Measurements from ENCODE around the gene CAMK2B.
A peak's percentile ranks its signal among the peaks of the same experiment; 100 is the strongest.

Gene CAMK2B

DNA sequence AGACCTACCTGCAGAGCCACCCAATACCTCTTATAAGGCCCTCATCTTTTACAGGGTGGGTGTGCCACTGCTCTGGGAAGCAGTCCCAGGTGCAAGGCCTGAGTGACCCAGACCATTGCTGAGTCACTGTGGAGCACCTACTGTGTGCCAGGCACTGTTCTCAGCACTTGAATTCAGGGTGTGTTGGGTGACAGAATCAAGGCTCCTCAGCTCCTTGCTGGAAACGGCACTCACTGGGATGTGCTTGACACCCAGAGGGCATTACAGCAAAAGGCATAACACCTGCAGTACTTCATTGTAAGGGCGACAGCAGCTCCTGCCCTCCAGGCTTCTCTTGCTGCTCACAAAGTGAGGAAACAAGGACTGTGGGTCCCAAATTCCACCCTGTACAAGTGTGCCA is 7.1 kb downstream of the CAMK2B start:
- Histone ChIP-seq H3K9ac (no peak overlapping the region), H3K36me3 (no peaks in the 10 kb centered on the region), H3K9me3 (replicated peaks in 1 of 11) (peaks cover 0 to 3% (median 0%) of the 10 kb centered on the region in 11 experiments; a peak in 1 of 22 replicates), H3K27ac (no peak overlapping the region), H3K27me3 (peaks cover 10 to 26% (median 19%) of the 10 kb centered on the region in 11 experiments), H4K20me1 (peaks cover 0 to 7% (median 0%) of the 10 kb centered on the region in 11 experiments; a peak in 3 of 22 replicates), H3K4me2 (no peak overlapping the region), H3K4me3 (no peak overlapping the region), H3K4me1 (peaks cover 0 to 10% (median 0%) of the 10 kb centered on the region in 10 experiments; a peak in 1 of 20 replicates)
- no peak for TF ChIP-seq Cebpa-rat (IDR thresholded peaks at IDR 0.05)

DNA sequence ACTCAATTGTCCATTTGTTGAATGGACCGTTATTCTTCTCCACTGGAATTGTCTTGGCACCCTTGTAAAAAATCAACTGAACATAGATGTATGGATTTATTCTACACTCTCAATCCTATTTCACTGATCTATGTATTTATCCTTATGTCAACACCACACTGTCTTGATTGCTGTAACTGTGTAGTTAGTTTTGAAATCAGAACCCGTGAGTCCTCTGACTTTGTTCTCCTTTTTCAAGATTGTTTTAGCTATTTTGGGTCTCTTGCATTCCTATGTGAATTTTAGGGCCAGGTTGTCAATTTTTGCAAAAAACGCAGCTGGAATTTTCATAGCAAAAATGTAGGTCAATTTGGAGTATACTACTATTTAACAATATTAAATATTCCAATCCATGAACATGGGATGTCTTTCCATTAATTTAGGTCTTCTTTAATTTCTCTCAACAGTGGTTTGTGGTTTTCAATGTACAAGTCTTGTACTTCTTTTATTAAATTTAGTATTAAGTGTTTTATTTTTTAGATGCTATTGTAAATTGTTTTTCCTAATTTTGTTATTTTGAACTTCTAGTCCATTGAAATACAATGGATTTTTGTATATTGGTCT is 10.0 kb downstream of the CAMK2B start:
- peaks cover 0 to 10% (median 0%) of the 10 kb centered on the region in 10 experiments; a peak in 5 of 20 replicates for H3K4me1 ChIP-seq
- no peak for TF ChIP-seq Cebpa-rat (IDR thresholded peaks at IDR 0.05)
- no peak overlapping the region for H3K9ac ChIP-seq
- no peak overlapping the region for H3K27ac ChIP-seq
- H4K20me1 ChIP-seq = no peaks in the 10 kb centered on the region
- no peaks in the 10 kb centered on the region for H3K36me3 ChIP-seq
- no peak overlapping the region for H3K4me3 ChIP-seq
- peaks cover 0 to 3% (median 0%) of the 10 kb centered on the region in 11 experiments; a peak in 1 of 22 replicates for H3K9me3 ChIP-seq (replicated peaks in 1 of 11)
- H3K27me3 ChIP-seq = peaks cover 4 to 15% (median 8%) of the 10 kb centered on the region in 11 experiments
- peak overlapping the region in 2 of 11 experiments; percentile 26 to 33; a peak in 2 of 22 replicates for H3K4me2 ChIP-seq

DNA sequence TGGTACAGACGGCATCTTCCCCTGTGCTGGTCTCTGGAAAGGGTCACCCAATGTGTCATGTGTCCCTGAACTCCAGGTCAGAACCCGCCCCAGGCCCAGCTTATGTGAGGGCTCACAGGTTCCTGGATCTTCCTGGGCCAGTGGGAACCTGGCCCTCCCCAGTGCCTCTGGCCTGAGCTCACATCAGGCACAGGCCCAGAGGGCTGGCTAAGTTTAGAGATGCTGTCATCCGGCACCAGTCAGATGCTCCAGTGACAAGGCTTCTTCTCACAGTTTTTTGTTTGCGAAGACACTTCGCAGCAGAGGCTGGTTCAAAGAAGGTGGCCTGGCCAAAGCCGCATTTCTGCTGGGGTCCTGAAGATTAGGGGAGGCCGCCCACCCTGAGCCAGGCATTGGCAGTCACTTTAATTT is 11.8 kb downstream of the CAMK2B start:
- Histone ChIP-seq H3K9ac (no peak overlapping the region), H3K27ac (no peak overlapping the region), H4K20me1 (peaks cover 0 to 5% (median 0%) of the 10 kb centered on the region in 11 experiments; a peak in 2 of 22 replicates), H3K4me2 (no peak overlapping the region), H3K4me1 (peaks cover 12 to 24% (median 17%) of the 10 kb centered on the region in 10 experiments), H3K36me3 (no peaks in the 10 kb centered on the region), H3K4me3 (no peak overlapping the region), H3K27me3 (peaks cover 22 to 33% (median 26%) of the 10 kb centered on the region in 11 experiments), H3K9me3 (replicated peaks in 1 of 11) (peaks cover 0 to 3% (median 0%) of the 10 kb centered on the region in 11 experiments; a peak in 1 of 22 replicates)
- no peak for TF ChIP-seq Cebpa-rat (IDR thresholded peaks at IDR 0.05)

DNA sequence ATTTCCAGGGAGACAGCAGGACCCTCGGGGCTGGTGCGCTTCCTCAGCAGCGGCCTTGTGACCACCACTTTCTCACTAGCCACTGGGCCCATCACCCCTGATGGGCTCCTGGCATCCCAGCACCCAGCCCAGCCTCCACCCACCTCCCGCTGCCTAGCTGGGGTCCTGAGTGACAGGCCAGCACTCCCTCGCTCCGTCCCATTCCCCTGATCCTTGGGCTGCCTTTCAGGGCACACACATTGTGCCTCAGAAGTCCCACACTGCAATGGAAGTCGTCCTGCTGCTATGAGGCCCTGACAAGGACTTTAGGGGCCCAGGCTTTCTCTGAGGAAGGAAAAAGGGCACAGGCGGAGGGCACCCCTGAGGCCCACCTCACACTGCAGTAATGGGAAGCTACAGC is 12.4 kb downstream of the CAMK2B start:
- Histone ChIP-seq H4K20me1 (peaks cover 0 to 5% (median 0%) of the 10 kb centered on the region in 11 experiments; a peak in 3 of 22 replicates), H3K9ac (no peak overlapping the region), H3K36me3 (no peaks in the 10 kb centered on the region), H3K27me3 (peaks cover 28 to 39% (median 32%) of the 10 kb centered on the region in 11 experiments), H3K4me2 (no peak overlapping the region), H3K27ac (no peak overlapping the region), H3K9me3 (replicated peaks in 1 of 11) (peaks cover 0 to 3% (median 0%) of the 10 kb centered on the region in 11 experiments; a peak in 1 of 22 replicates), H3K4me1 (peaks cover 12 to 24% (median 18%) of the 10 kb centered on the region in 10 experiments), H3K4me3 (no peak overlapping the region)
- no peak for TF ChIP-seq Cebpa-rat (IDR thresholded peaks at IDR 0.05)

DNA sequence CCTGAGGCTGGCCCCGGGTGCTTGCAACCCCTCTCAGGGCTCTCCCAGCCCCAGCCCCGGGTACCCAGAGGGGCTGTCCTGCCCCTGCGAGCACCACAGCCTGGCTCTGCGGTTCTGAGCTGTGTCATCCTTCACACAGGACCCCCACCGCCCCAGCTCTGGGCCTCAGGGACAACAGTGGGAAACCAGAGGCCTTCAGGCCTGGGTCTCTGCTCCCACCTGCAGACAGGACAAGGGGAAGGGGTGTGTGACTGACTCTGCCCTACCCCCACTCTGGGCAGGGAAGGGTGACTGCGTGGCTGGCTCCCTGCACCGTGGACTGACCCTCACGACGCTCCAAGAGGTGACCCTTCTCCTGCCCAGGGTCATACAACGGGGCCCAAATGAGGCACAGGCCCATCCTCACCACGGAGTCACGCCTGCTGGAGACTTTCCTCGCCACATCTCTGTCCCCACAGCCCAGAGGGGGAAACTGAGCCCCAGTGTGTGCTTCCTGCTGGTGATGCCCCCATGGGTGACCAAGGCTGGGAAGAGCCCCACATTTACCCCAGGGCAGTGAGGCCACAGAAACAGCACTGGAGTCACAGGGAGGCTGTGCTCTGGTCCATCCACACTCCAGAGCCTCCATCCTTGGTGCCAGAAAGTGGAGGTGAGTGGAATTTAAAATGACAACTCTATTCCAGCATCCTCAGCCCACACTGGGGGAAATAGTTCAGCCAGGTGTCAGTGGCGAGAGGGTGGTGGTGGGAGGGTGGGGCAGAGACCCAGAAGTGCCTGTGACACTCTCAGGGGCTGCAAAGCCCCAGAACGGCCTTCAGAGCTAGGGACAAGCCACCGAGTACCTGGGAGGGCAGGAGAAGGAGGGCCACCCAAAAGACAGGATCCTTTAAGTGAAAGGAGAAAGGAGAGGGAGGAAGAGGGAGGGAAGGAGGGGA is 13.6 kb downstream of the CAMK2B start:
- Histone ChIP-seq H3K4me2 (peak overlapping the region in 1 of 11 experiments; percentile 5; a peak in 1 of 22 replicates), H3K36me3 (no peaks in the 10 kb centered on the region), H3K27ac (no peak overlapping the region), H3K9ac (no peak overlapping the region), H4K20me1 (peaks cover 0 to 8% (median 0%) of the 10 kb centered on the region in 11 experiments; a peak in 4 of 22 replicates), H3K9me3 (replicated peaks in 1 of 11) (peaks cover 0 to 3% (median 0%) of the 10 kb centered on the region in 11 experiments; a peak in 1 of 22 replicates), H3K4me1 (peaks cover 12 to 24% (median 18%) of the 10 kb centered on the region in 10 experiments), H3K4me3 (no peak overlapping the region), H3K27me3 (peaks cover 30 to 47% (median 38%) of the 10 kb centered on the region in 11 experiments)
- TF ChIP-seq Cebpa-rat (IDR thresholded peaks at IDR 0.05) = no peak

DNA sequence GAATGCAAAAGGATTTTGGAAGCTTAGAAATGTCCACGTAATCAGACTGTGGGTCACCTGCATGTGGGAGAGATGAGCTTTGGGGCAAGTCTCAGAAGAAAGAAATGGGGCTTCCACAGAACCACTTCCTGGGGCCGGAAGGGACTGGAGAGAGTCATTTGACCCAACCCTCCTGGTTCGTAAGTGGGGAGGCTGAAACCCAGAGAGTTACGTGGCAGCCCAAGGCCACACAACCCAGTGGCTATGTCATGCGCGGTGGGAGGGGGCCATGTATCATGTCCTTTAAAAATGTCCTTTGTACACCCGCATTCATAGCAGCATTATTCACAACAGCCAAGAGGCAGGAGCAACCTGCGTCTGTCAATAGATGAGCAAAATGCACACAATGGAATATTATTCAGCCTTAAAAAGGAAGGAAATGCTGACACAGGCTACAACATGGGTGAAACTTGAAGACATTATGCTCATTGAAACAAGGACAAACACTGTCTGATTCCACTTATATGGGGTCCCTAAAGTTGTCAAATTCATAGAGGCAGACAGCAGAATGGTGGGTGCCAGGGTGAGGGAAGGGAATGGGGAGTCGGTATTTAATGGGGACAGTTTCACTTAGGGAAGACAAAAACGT is 15.1 kb downstream of the CAMK2B start:
- peak overlapping the region; percentile 58 to 93 (median 84) for H3K4me2 ChIP-seq
- peaks cover 0 to 2% (median 0%) of the 10 kb centered on the region in 11 experiments; a peak in 1 of 22 replicates for H3K9me3 ChIP-seq (replicated peaks in 1 of 11)
- H3K4me3 ChIP-seq = peak overlapping the region; percentile 34 to 61 (median 52); a peak in 14 of 20 replicates
- H3K27ac ChIP-seq = 0 out of 22 replicates have a peak overlapping the region, but pooled peaks of 1 of the 11 experiments have one; percentile 13
- peaks cover 12 to 23% (median 17%) of the 10 kb centered on the region in 10 experiments for H3K4me1 ChIP-seq
- peaks cover 0 to 8% (median 0%) of the 10 kb centered on the region in 11 experiments; a peak in 4 of 22 replicates for H4K20me1 ChIP-seq
- peaks cover 30 to 47% (median 38%) of the 10 kb centered on the region in 11 experiments for H3K27me3 ChIP-seq
- peak overlapping the region in 10 of 11 experiments; percentile 43 to 67 (median 60); a peak in 15 of 22 replicates for H3K9ac ChIP-seq
- no peaks in the 10 kb centered on the region for H3K36me3 ChIP-seq
- TF ChIP-seq Cebpa-rat (IDR thresholded peaks at IDR 0.05) = no peak

DNA sequence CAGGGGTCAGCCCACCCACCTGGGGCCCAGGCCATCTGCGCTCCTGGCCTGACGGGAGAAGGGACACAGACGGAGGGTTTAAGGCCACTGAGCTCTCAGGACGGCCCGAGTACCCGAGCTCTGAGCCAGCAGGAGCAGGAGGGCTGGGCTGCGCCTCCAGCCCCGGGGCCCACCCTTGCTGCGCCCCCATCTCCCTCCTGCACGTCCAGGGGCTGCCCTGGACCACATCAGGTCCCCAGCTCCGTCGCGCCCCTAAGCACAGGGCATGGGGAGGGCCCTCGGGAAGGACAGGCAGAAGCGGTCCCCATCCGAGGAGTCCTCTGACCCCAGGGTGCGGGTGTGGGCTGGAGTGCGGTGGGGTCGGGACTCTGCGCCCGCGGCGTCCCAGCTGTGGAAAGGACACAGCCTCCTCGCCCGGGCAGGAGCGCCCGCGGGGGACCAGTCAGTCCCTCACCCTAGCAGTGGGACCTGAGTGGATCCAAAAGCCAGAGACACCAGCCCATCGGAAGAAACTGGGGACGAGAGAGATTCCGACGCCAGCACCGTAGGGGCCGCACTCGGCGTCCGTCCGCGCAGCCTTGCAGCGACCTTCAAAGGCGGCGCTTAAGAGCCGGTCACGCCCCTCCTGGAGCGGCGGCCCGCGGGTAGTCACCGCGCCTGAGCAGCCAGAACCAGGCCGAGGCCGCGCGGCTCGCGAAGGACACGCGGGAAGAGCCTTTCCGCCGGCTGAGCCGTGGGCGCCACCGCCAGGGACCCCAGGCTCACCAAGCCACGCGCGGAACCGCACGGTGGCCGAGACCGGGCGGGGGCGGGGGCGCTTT is 15.9 kb downstream of the CAMK2B start:
- peaks cover 0 to 8% (median 0%) of the 10 kb centered on the region in 11 experiments; a peak in 4 of 22 replicates for H4K20me1 ChIP-seq
- no peaks in the 10 kb centered on the region for H3K36me3 ChIP-seq
- H3K27me3 ChIP-seq = peaks cover 30 to 47% (median 38%) of the 10 kb centered on the region in 11 experiments
- peak overlapping the region; percentile 43 to 67 (median 58); a peak in 21 of 22 replicates for H3K9ac ChIP-seq
- H3K4me3 ChIP-seq = peak overlapping the region; percentile 34 to 61 (median 52); a peak in 19 of 20 replicates
- peaks cover 12 to 23% (median 17%) of the 10 kb centered on the region in 10 experiments; a peak in 19 of 20 replicates for H3K4me1 ChIP-seq
- TF ChIP-seq Cebpa-rat (IDR thresholded peaks at IDR 0.05) = no peak
- H3K27ac ChIP-seq = peak overlapping the region in 2 of 11 experiments; percentile 13 to 33; a peak in 2 of 22 replicates
- H3K9me3 ChIP-seq (replicated peaks in 1 of 11) = no peaks in the 10 kb centered on the region
- peak overlapping the region; percentile 58 to 93 (median 84) for H3K4me2 ChIP-seq
